PC-9 (cell line): ENCODE measurements around the gene HECTD1.
"Not testable (repeated sequence)": the region's sequence is repeated elsewhere in the genome, so short reads cannot be mapped to it uniquely, and the experiment has no call there.

Experiments used
- CTCF ChIP-seq: fragments of 200-600 bp; sonication (generic); conservative IDR thresholded peaks from 2 replicates; pipeline ENCODE4 v1.6.1; 2017; ENCODE audit warnings: mixed run types, antibody characterized with exemption, mild to moderate bottlenecking, moderate library complexity
- EZH2 ChIP-seq: fragments of 200-600 bp; sonication (generic); IDR thresholded peaks from 2 replicates; pipeline ENCODE4 v1.8.0; 2017; ENCODE audit warnings: antibody characterized with exemption, low read depth

- TF ChIP-seq CTCF, EZH2: not testable (repeated sequence)
Observed at GRCh38 chr14:31255918-31256317, 48.3 kb upstream of the HECTD1 start.
